AG04449 (cell line): Measurements from ENCODE around the gene BTBD7.
"Not testable (repeated sequence)": the region's sequence is repeated elsewhere in the genome, so short reads cannot be mapped to it uniquely, and the experiment has no call there.

ENCODE experiments used
- CTCF ChIA-PET: fragments of 350-600 bp; formaldehyde crosslinking; extraction: SDS; loops from one replicate; lab custom pipeline; 2021; ENCODE audit warnings: antibody characterized with exemption; lab: Yijun Ruan, JAX
- POLR2A ChIA-PET: fragments of 400-600, 350-600 bp; formaldehyde crosslinking; extraction: SDS; loops from one replicate; lab custom pipeline; 2020; ENCODE audit warnings: antibody characterized with exemption, inconsistent platforms; lab: Yijun Ruan, JAX
- DNase-seq: peaks from one replicate; pipeline ENCODE4 v3.0.0-alpha.2; 2010; ENCODE audit warnings: low read depth, low spot score
- H3K4me3 ChIP-seq: 2 replicates; pipeline ENCODE4 v1.5.1; 2011; ENCODE audit warnings: low read depth, mild to moderate bottlenecking, control low read depth, low read length
- TF ChIP-seq, protein P1 (sequence below): IDR thresholded peaks from one replicate; pipeline ENCODE4 v1.5.1; 2011; ENCODE audit warnings: mild to moderate bottlenecking, moderate library complexity, low read length, control low read depth, inconsistent platforms; ENCODE audit not compliant: insufficient read depth; ENCODE audit errors: missing control alignments

BTBD7 gene

DNA sequence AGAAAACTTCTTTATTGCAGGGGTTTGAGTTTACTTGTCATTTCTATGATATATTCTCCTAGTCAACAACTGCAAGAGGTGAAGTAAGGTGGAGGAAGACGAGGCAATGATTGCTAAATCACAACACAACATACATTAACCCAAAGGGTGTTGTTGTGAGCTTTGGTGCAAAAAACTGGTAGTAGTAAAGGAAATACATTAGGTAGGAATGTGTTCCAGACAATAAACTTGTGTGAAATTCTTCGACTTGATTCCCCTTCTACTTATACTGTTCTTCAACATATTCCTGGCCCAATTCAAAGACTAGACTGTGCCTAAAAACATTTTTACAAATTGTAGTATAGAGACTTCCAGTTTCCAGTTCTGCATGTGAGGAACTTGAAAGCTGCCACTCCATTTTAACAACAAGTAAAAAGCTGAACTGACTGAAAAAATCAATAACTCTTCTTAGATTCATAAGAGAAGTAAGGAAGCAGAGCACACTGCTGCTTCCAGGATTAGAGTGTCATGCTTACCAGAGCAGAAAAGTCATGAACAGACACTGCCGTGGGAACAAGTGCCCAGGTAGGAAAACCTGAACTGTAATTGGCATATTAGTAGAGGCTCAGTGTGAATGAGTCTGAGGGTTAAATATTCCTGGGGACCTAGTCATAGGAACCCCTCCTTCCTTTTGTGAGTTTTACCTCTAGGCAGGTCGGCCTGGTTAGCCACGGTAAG lies 36.3 kb upstream of the BTBD7 start:
- TF ChIP-seq, protein P1, sequence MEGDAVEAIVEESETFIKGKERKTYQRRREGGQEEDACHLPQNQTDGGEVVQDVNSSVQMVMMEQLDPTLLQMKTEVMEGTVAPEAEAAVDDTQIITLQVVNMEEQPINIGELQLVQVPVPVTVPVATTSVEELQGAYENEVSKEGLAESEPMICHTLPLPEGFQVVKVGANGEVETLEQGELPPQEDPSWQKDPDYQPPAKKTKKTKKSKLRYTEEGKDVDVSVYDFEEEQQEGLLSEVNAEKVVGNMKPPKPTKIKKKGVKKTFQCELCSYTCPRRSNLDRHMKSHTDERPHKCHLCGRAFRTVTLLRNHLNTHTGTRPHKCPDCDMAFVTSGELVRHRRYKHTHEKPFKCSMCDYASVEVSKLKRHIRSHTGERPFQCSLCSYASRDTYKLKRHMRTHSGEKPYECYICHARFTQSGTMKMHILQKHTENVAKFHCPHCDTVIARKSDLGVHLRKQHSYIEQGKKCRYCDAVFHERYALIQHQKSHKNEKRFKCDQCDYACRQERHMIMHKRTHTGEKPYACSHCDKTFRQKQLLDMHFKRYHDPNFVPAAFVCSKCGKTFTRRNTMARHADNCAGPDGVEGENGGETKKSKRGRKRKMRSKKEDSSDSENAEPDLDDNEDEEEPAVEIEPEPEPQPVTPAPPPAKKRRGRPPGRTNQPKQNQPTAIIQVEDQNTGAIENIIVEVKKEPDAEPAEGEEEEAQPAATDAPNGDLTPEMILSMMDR: no peak
- ChIA-PET CTCF (no interaction called here), POLR2A (no interaction called here)
- no peak overlapping the region for H3K4me3 ChIP-seq
- no peak for DNase-seq

DNA sequence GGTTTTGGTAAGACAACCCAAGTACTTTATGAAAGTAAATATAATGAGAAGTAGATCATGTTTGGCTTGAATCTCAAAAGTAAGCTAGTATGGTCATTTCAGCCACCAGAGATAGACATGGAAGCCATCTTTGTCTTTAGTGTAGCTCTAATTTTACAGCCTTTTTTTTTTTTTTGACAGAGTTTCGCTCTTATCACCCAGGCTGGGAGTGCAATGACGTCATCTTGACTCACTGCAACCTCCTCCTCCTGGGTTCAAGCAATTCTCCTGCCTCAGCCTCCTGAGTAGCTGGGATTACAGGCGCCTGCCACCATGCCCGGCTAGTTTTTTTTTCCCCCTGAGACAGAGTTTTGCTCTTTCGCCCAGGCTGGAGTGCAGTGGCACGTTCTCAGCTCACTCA lies 22.0 kb upstream of the BTBD7 start:
- POLR2A ChIA-PET, CTCF ChIA-PET, DNase-seq, H3K4me3 ChIP-seq: not testable (repeated sequence)

DNA sequence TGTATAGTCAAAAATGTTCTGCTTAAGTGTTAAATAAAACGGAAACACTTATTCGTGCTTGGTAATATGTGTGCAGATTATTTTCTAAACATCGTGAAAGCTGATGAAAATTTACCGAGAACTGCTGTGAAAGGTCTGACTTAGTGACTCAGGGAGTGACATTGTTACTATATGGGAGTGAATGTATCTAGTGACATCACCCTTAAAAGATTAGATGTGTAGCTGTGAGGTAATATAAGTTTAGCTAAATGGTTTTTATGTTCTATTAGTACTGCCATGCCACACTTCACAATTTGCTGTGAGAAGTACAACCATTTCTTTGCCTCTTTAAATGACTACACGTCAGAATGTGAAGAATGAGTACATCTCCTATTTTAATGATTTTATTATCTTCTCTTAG lies 15.5 kb upstream of the BTBD7 start:
- DNase-seq: no peak
- ChIA-PET CTCF (no interaction called here), POLR2A (no interaction called here)
- no peak overlapping the region for H3K4me3 ChIP-seq
- TF ChIP-seq, protein P1: no peak

DNA sequence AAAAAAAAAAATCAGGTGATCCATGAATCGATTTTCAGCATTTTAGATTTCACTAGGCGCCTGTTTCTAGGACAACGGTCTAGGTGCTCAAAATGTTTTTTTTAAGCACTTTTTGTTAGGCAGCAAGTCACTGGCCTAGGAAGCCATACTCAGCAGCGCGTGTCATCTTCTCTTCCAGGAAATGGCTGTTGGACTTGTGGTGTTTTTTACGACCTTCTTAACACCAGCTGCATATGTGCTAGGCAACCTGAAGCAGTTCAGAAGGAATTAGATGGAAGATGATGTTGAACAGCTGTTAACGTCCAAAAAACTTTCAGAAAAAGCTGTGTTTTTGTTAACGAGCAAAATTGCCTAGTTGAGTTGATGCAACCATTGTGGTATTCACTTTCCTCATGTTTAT lies 15.0 kb upstream of the BTBD7 start:
- POLR2A ChIA-PET: no interaction called here
- CTCF ChIA-PET: no interaction called here
- H3K4me3 ChIP-seq: no peak overlapping the region
- no peak for DNase-seq
- TF ChIP-seq, protein P1: no peak

DNA sequence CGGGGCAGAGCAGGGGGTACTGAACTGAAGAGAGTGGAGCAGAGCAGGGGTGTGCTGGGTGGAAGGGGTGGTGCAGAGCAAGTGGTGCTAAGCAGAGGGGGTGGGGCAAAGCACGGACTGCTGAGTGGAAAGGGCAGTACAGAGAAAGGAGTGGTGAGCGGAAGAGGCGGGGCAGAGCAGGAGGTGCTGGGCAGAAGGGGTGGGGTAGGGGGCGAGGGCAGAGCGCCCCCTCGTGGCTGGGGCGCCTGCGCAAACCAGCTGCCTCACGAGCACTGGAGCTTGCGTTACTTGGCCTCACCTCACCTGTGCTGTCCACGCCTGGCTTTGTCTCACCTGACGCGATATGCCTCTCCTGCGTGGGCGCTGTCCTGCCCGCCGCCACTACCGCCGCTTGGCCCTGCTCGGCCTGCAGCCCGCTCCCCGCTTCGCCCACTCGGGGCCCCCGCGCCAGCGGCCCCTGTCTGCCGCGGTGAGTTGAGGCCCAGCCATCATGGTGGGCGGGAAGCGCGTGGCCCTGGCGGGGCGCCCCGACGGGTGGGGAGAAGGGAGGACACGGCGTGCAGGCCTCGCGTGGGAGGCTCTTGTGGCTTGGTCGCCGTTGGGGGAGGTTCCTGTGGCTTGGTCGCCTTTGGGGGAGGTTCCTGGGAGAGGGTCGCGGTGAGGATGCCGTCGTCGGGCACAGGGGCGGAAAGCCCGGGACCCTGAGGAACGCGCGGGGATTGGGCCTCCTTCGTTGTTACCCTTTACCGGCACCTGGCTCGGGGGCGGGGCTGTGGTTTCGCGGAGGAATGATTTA lies 14.3 kb upstream of the BTBD7 start, which contains the start of gene COX8C:
Gene COX8C (plus strand): TSS at position 257 of the 796 bp plus-strand sequence. CDS start 87 bp downstream, at position 344.
- CTCF ChIA-PET: no interaction called here
- TF ChIP-seq, protein P1: no peak
- H3K4me3 ChIP-seq: no peak within 1 kb of the TSS
- POLR2A ChIA-PET: no interaction called here
- no peak for DNase-seq

DNA sequence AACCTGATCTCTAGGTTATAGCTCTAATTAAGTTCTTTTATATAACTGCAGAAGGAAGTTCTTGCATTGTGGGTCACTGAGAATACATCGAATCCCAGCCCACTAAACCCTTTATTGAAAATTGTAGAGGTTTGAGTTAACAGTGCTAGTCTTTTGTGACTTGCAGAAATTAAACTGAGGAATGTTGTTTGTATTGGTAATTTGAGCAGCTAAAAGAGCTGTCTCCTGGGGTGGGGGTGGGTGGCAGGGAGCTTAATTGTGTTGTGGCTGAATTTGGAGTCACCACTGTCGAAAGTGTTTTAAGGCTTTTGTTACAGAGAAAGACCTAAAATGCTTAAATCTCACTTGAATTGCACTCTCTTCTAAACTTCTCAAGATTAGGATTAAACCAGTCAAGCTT lies 11.0 kb upstream of the BTBD7 start:
- POLR2A ChIA-PET: no interaction called here
- TF ChIP-seq, protein P1: no peak
- H3K4me3 ChIP-seq: no peak overlapping the region
- no peak for DNase-seq
- CTCF ChIA-PET: interaction anchor here (1.2 kb wide), 1 partner anchor 9 kb away, joined by 3 read pairs; no protein-coding TSS in a partner anchor
